Endothelial cell of umbilical vein (primary cell): ENCODE results near the gene LATS1. TPM values are rescaled to one million over a fixed set of nuclear protein-coding genes. Genes with fewer than 3 reads are reported as not detected.

Source experiments
- BruUV-seq: library from RNA; stranded (reverse); fragments of 400-500 nt; replicated peaks from 2 replicates; lab custom pipeline; 2021; lab: Mats Ljungman, UMichigan
- CTCF ChIA-PET: fragments of 300-600, 350-600 bp; sonication (Branson Sonifier 250); formaldehyde crosslinking; loops from one replicate; lab custom pipeline; 2021; ENCODE audit warnings: antibody characterized with exemption, inconsistent platforms; lab: Charles Lee
- POLR2A ChIA-PET: fragments of 300-600, 350-600 bp; sonication (Branson Sonifier 250); formaldehyde crosslinking; loops from one replicate; lab custom pipeline; 2021; ENCODE audit warnings: antibody characterized with exemption, inconsistent platforms; lab: Charles Lee
- DNase-seq: peaks from one replicate; pipeline ENCODE4 v3.0.0-alpha.2; 2011; ENCODE audit warnings: low read depth, low spot score
- FAIRE-seq: peaks from 2 replicates; lab custom pipeline; 2011; peaks lifted over from hg19 to GRCh38; lab: Jason Lieb, UNC
- H2AFZ ChIP-seq: 2 replicates; pipeline ENCODE4 v1.6.0; 2012; ENCODE audit warnings: low read depth, low read length, control low read depth, inconsistent platforms
- H3K27ac ChIP-seq: 2 replicates; pipeline ENCODE4 v1.5.1; 2011; ENCODE audit warnings: low read depth, mild to moderate bottlenecking, control low read depth, low read length, moderate library complexity; ENCODE audit not compliant: insufficient read depth
- H3K27me3 ChIP-seq, 2 experiments: 2 replicates each; pipeline versions ENCODE4 v1.6.0 to v1.6.1; 2011; ENCODE audit warnings: low read length in 2 of 2, mixed read lengths in 1 of 2; ENCODE audit not compliant: control insufficient read depth in 2 of 2, insufficient read depth in 2 of 2
- H3K36me3 ChIP-seq, 2 experiments: 2 replicates in 1 of 2; 3 replicates in 1 of 2; pipeline ENCODE4 v1.5.1; 2011; ENCODE audit warnings: low read length in 2 of 2, mild to moderate bottlenecking in 1 of 2, moderate library complexity in 1 of 2; ENCODE audit not compliant: control insufficient read depth in 2 of 2, insufficient read depth in 2 of 2; ENCODE audit errors: extremely low read depth in 1 of 2
- H3K4me1 ChIP-seq: 3 replicates; pipeline ENCODE4 v1.5.1; 2011; ENCODE audit warnings: mild to moderate bottlenecking, low read length; ENCODE audit not compliant: control insufficient read depth, insufficient read depth; ENCODE audit errors: extremely low read depth
- H3K4me2 ChIP-seq: 2 replicates; pipeline ENCODE4 v1.6.1; 2011; ENCODE audit warnings: low read length, control low read depth, mixed read lengths; ENCODE audit not compliant: insufficient read depth
- H3K4me3 ChIP-seq, 3 experiments: fragments of 200-600 bp in 1 of 3; sonication (generic), shearing (Covaris generic) in 1 of 3; replicated peaks in 1 of 3; 2 replicates each; pipeline ENCODE4 v1.5.1; 2011 to 2016; ENCODE audit warnings: control low read depth in 3 of 3, low read length in 3 of 3, mild to moderate bottlenecking in 2 of 3, inconsistent platforms in 1 of 3, low read depth in 1 of 3, moderate library complexity in 1 of 3; ENCODE audit not compliant: insufficient read depth in 1 of 3
- H3K79me2 ChIP-seq: 2 replicates; pipeline ENCODE4 v1.6.0; 2012; ENCODE audit warnings: low read length, inconsistent platforms; ENCODE audit not compliant: control insufficient read depth, insufficient read depth
- H3K9ac ChIP-seq: replicated peaks from 2 replicates; pipeline ENCODE3; 2011; ENCODE audit warnings: low read length, control low read depth; ENCODE audit not compliant: insufficient read depth; ENCODE audit errors: extremely low read depth
- H3K9me1 ChIP-seq: replicated peaks from 3 replicates; pipeline ENCODE4 v1.6.0; 2011; ENCODE audit warnings: mild to moderate bottlenecking, low read length; ENCODE audit not compliant: control insufficient read depth, insufficient read depth; ENCODE audit errors: extremely low read depth
- H3K9me3 ChIP-seq: replicated peaks from 2 replicates; pipeline ENCODE4 v1.5.1; 2012; ENCODE audit warnings: low read length, inconsistent platforms; ENCODE audit not compliant: control insufficient read depth, insufficient read depth
- H4K20me1 ChIP-seq: replicated peaks from 2 replicates; pipeline ENCODE3; 2011; ENCODE audit warnings: mild to moderate bottlenecking, low read length; ENCODE audit not compliant: control insufficient read depth, insufficient read depth; ENCODE audit errors: extremely low read depth
- CTCF ChIP-seq, 2 donors: IDR thresholded peaks; 1 replicate in 1 of 2; 2 replicates in 1 of 2; pipeline ENCODE4 v1.5.1; 2011; ENCODE audit warnings: low read length in 2 of 2, mild to moderate bottlenecking in 2 of 2, moderate library complexity in 2 of 2, control low read depth in 1 of 2, inconsistent platforms in 1 of 2, low read depth in 1 of 2; ENCODE audit not compliant: insufficient read depth in 1 of 2; ENCODE audit errors: extremely low read depth in 1 of 2
- EZH2 ChIP-seq: IDR thresholded peaks from 2 replicates; pipeline ENCODE4 v1.6.1; 2012; ENCODE audit warnings: borderline replicate concordance, low read depth, mild to moderate bottlenecking, moderate library complexity, low read length, inconsistent platforms; ENCODE audit not compliant: severe bottlenecking
- FOS ChIP-seq: IDR thresholded peaks from 2 replicates; pipeline ENCODE4 v1.6.1; 2011; ENCODE audit warnings: mild to moderate bottlenecking, low read length, moderate library complexity, borderline replicate concordance; ENCODE audit not compliant: insufficient read depth
- JUN ChIP-seq: IDR thresholded peaks from 2 replicates; pipeline ENCODE4 v1.6.1; 2011; ENCODE audit warnings: borderline replicate concordance, low read depth; ENCODE audit not compliant: insufficient read length, insufficient read depth
- MAX ChIP-seq: IDR thresholded peaks from 2 replicates; pipeline ENCODE4 v1.6.1; 2011; ENCODE audit not compliant: insufficient read depth, insufficient read length
- MYC ChIP-seq: IDR thresholded peaks from one replicate; pipeline ENCODE4 v1.6.1; 2011; ENCODE audit warnings: mild to moderate bottlenecking, low read depth, low read length
- POLR2A ChIP-seq: IDR thresholded peaks from 2 replicates; pipeline ENCODE4 v1.6.1; 2012; ENCODE audit warnings: low read depth, mild to moderate bottlenecking, control low read depth, low read length
- POLR2AphosphoS5 ChIP-seq: IDR thresholded peaks from 2 replicates; pipeline ENCODE4 v1.6.1; 2012; ENCODE audit warnings: low read depth, mild to moderate bottlenecking, control low read depth, low read length, moderate library complexity; ENCODE audit not compliant: insufficient read depth
- dilution Hi-C: fragments of 300-500 bp; cut with MboI; formaldehyde crosslinking; loops from one replicate; pipeline ENCODE4 v1.15.0; 2019; ENCODE audit warnings: low sequenced_read_pairs; ENCODE audit not compliant: extremely low pct_ligation_motif_present
- intact Hi-C: fragments of 100-400 bp; cut with micrococcal nuclease; formaldehyde crosslinking; loops from one replicate; pipeline ENCODE4 v1.10.0; 2022
- polyA plus RNA-seq, 4 experiments: library from polyadenylated mRNA; depleted of rRNA in 3 of 4; stranded (reverse) in 3 of 4; unstranded in 1 of 4; fragments of >200 nt; gene quantifications; 2 replicates each; pipeline versions ENCODE4 v1.2.1 to v1.2.3, GENCODE V29; 2011 to 2012; ENCODE audit warnings: missing spikeins in 1 of 4
- total RNA-seq: library from RNA; stranded (reverse); gene quantifications from 2 replicates; pipeline ENCODE4 v1.2.3, GENCODE V29; 2021

The LATS1 gene
- total and polyA plus RNA-seq, 2 donors (not counting 3 experiments of a cell fraction or from before 2014, with no cell fraction given): 8.4 to 27.6 TPM

GRCh38 chr6:149717255-149717587 is 680 bp downstream of the LATS1 start:
- Histone ChIP-seq H3K4me2 (peak overlapping the region; percentile 97), H3K27me3 (no peaks in the 10 kb centered on the region), H3K9me3 (no peaks in the 10 kb centered on the region), H4K20me1 (no peaks in the 10 kb centered on the region), H3K9me1 (no peaks in the 10 kb centered on the region), H3K4me1 (peaks cover 16% of the 10 kb centered on the region), H3K79me2 (peaks cover 54% of the 10 kb centered on the region), H3K4me3 (peak overlapping the region; percentile 65 to 98 (median 96)), H3K9ac (peak overlapping the region; percentile 97), H3K36me3 (no peaks in the 10 kb centered on the region), H2AFZ (peak overlapping the region; percentile 73), H3K27ac (peak overlapping the region; percentile 81)
- CTCF ChIA-PET: interaction anchor here (1.6 to 2.2 kb wide), 3 partner anchors 12 to 30 kb away, joined by 4 to 12 read pairs (median 10); partner anchors contain the start of gene NUP43
- dilution Hi-C loops: no loop called here
- intact Hi-C loops: loop anchor here (5.0 kb wide), 1 partner anchor 150 kb away; the partner anchor contains the start of gene GINM1
- FAIRE-seq: no peak
- no TSS peak for BruUV-seq
- POLR2A ChIA-PET: no interaction called here
- no peak for TF ChIP-seq POLR2AphosphoS5
- no peak for TF ChIP-seq MAX
- no peak for TF ChIP-seq POLR2A
- no peak for TF ChIP-seq JUN
- TF ChIP-seq FOS: no peak
- DNase-seq: no peak

DNA sequence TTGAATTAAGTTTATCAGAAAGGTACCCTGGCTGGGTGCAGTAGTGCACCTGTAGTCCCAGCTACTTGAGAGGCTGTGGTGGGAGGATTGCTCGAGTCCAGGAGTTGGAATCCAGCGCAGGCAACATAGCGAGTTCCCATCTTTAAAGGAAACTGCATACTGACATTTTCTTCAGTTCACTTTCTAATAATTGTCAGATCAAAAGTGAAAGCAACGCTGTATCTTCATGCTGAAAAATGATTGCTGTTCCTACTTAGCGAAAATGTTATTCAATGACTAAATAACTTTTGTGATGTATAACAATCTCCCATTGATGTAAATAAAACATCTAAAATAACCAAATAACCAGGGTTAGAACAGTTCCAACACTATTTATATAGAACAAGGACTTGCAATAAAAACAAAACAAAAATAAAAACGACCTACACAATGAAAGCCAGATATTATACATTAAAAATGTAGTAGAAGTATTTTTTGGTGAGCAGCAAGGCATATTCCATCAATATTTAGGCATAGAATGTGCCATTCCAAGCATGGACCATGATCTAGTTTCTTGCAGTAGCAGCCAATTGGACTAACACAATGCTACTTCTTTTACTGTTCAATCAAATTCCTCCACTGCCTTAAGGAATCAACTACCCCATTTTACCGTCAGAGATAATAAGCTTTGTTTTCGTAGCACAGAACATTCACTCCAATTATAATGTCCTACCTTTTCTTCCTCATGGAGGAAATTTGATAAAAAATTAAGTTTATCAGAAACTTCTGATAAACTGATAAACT is 1.5 kb downstream of the LATS1 start:
- intact Hi-C loops: loop anchor here (5.0 kb wide), 1 partner anchor 149 kb away; the partner anchor contains the start of gene GINM1
- BruUV-seq: TSS peak; percentile 31
- peak; percentile 28 for DNase-seq

More for the DNA sequence above, 1.5 kb downstream of the LATS1 start:
- Histone ChIP-seq H3K9me1 (no peaks in the 10 kb centered on the region), H3K27me3 (no peaks in the 10 kb centered on the region), H3K27ac (no peak overlapping the region), H2AFZ (no peak overlapping the region), H3K9ac (peak overlapping the region; percentile 34), H3K4me3 (peak overlapping the region; percentile 22 to 98 (median 96)), H4K20me1 (no peaks in the 10 kb centered on the region), H3K79me2 (peaks cover 62% of the 10 kb centered on the region), H3K4me1 (peaks cover 16% of the 10 kb centered on the region), H3K4me2 (peak overlapping the region; percentile 97), H3K9me3 (no peaks in the 10 kb centered on the region), H3K36me3 (peaks cover 0 to 2% of the 10 kb centered on the region in 2 experiments)
- FAIRE-seq: no peak
- ChIA-PET CTCF (interaction anchor here (1.6 kb wide), 1 partner anchor 15 kb away, joined by 4 read pairs; no protein-coding TSS in a partner anchor), POLR2A (no interaction called here)
- dilution Hi-C loops: no loop called here
- no peak for TF ChIP-seq POLR2AphosphoS5
- TF ChIP-seq EZH2: no peak
- no peak for TF ChIP-seq MYC
- TF ChIP-seq MAX: no peak
- TF ChIP-seq FOS: no peak
- TF ChIP-seq POLR2A: no peak
- TF ChIP-seq CTCF (IDR thresholded peaks at IDR 0.05; ENCODE audit: extremely low read depth in 1 of 2, insufficient read depth in 1 of 2, low read depth in 1 of 2, low read length in 2 of 2): no peak
